CD4-positive, alpha-beta T cell treated with Interleukin-6 for 4 hours (primary cell): ENCODE measurements around the gene RAB41.
"Not testable (repeated sequence)": the region's sequence is repeated elsewhere in the genome, so short reads cannot be mapped to it uniquely, and the experiment has no call there.

Experiments
- DNase-seq: peaks from one replicate; pipeline ENCODE4 v3.0.0-alpha.2; 2020; ENCODE audit warnings: mixed read lengths

The RAB41 gene

GRCh38 chrX:70292788-70293187, 10.8 kb downstream of the RAB41 start:
- no peak for DNase-seq

- DNase-seq, result no peak
Measured at GRCh38 chrX:70293621-70294020, 11.6 kb downstream of the RAB41 start.

GRCh38 chrX:70301716-70302115, 19.7 kb downstream of the RAB41 start:
- no peak for DNase-seq

- DNase-seq, result no peak
Measured at GRCh38 chrX:70313503-70313902, 31.5 kb downstream of the RAB41 start.

- no peak for DNase-seq
Measured at GRCh38 chrX:70322784-70323183, 40.8 kb downstream of the RAB41 start.

GRCh38 chrX:70323628-70324027, 41.7 kb downstream of the RAB41 start:
- not testable (repeated sequence) for DNase-seq

- DNase-seq, result no peak
Measured at GRCh38 chrX:70324326-70324725, 42.4 kb downstream of the RAB41 start.

GRCh38 chrX:70331161-70331560, 49.2 kb downstream of the RAB41 start:
- no peak for DNase-seq

- no peak for DNase-seq
Measured at GRCh38 chrX:70332600-70332999, 50.6 kb downstream of the RAB41 start.
